ENCODE measurements around the gene MEGF10. TPM values are rescaled to one million over a fixed set of nuclear protein-coding genes. Genes with fewer than 3 reads are reported as not detected.

The MEGF10 gene
- polyA plus RNA-seq, 5 donors = 1.0 to 1.8 (median 1.5) TPM

Other genes with a start within 250 kb of the MEGF10 start
- 10 to 100 TPM; 10.4 to 21.5 (median 17.8) TPM for gene C5orf63, start 217.3 kb upstream of the MEGF10 start, polyA plus RNA-seq (ENCODE audit: insufficient read depth in 1 of 5, insufficient read length in 5 of 5, low replicate concordance in 1 of 5)
- gene PRRC1, start 226.8 kb downstream of the MEGF10 start, polyA plus RNA-seq (ENCODE audit: insufficient read depth in 1 of 5, insufficient read length in 5 of 5, low replicate concordance in 1 of 5) = 10 to 100 TPM; 61.4 to 94.5 (median 80.9) TPM